K562 (cell line): Measurements from ENCODE around the gene TOX2. TPM values are rescaled to one million over a fixed set of nuclear protein-coding genes. Genes with fewer than 3 reads are reported as not detected.

Experiments used
- ATAC-seq: fragments of 200-7000 bp; cut with Tn5 transposase; 3 replicates; pipeline ENCODE4 v1.9.1; 2020; ENCODE audit warnings: moderate library complexity
- BruUV-seq: library from RNA; stranded (reverse); fragments of 400-500 nt; replicated peaks from 2 replicates; lab custom pipeline; 2021; lab: Mats Ljungman, UMichigan
- CTCF ChIA-PET: fragments of 300-600 bp; formaldehyde crosslinking; extraction: SDS; loops from one replicate; lab custom pipeline; 2021; ENCODE audit warnings: low intra/inter-chr PET ratio; lab: Yijun Ruan, JAX
- POLR2A ChIA-PET: fragments of 300-600, 350-650 bp; sonication (Branson Sonifier 250); formaldehyde crosslinking; extraction: SDS; loops from one replicate; lab custom pipeline; 2021; ENCODE audit warnings: antibody characterized with exemption, inconsistent platforms; lab: Yijun Ruan, JAX
- DNase-seq, 4 experiments: peaks; one replicate each; pipeline versions ENCODE4 v3.0.0 to v3.0.0-alpha.2; 2011 to 2018; ENCODE audit warnings: low spot score in 3 of 4, mixed read lengths in 3 of 4; ENCODE audit errors: extremely low read depth in 1 of 4
- FAIRE-seq: peaks from 2 replicates; lab custom pipeline; 2011; peaks lifted over from hg19 to GRCh38; lab: Jason Lieb, UNC
- H2AFZ ChIP-seq: 2 replicates; pipeline ENCODE4 v1.6.0; 2011; ENCODE audit warnings: low read depth, low read length, control low read depth, inconsistent platforms
- H3K27ac ChIP-seq: fragments of 200-600 bp; 3 replicates; pipeline ENCODE4 v1.8.0; 2011; ENCODE audit warnings: low read depth, mild to moderate bottlenecking, control low read depth, inconsistent platforms, low read length, moderate library complexity, mixed read lengths; ENCODE audit errors: extremely low read depth
- H3K27me3 ChIP-seq, 2 experiments: fragments of 300-600 bp in 1 of 2; 2 replicates in 1 of 2; 3 replicates in 1 of 2; pipeline versions ENCODE4 v1.6.0 to v1.8.0; 2011; ENCODE audit warnings: inconsistent platforms in 2 of 2, low read length in 2 of 2, mild to moderate bottlenecking in 1 of 2, mixed read lengths in 1 of 2, moderate library complexity in 1 of 2; ENCODE audit not compliant: control insufficient read depth in 2 of 2, insufficient read depth in 2 of 2
- H3K36me3 ChIP-seq: fragments of 300-600 bp; 3 replicates; pipeline ENCODE4 v1.8.0; 2011; ENCODE audit warnings: mild to moderate bottlenecking, low read length, inconsistent platforms; ENCODE audit not compliant: control insufficient read depth, insufficient read depth
- H3K4me1 ChIP-seq, 2 experiments: fragments of 200-600 bp in 1 of 2; replicated peaks in 1 of 2; 2 replicates in 1 of 2; 3 replicates in 1 of 2; pipeline versions ENCODE4 v1.5.1 to v1.8.0; 2011; ENCODE audit warnings: inconsistent platforms in 2 of 2, low read length in 2 of 2, mild to moderate bottlenecking in 1 of 2, mixed read lengths in 1 of 2, moderate library complexity in 1 of 2; ENCODE audit not compliant: control insufficient read depth in 2 of 2, insufficient read depth in 2 of 2
- H3K4me2 ChIP-seq: 2 replicates; pipeline ENCODE4 v1.6.1; 2011; ENCODE audit warnings: low read length, control low read depth, inconsistent platforms, mixed read lengths; ENCODE audit not compliant: insufficient read depth
- H3K4me3 ChIP-seq: fragments of 200-600 bp; sonication (generic), shearing (Covaris generic); 2 replicates; pipeline ENCODE4 v1.5.1; 2016; ENCODE audit warnings: control low read depth, inconsistent platforms
- H3K79me2 ChIP-seq: fragments of 200-600 bp; 3 replicates; pipeline ENCODE4 v1.8.0; 2011; ENCODE audit warnings: low read length, inconsistent platforms; ENCODE audit not compliant: control insufficient read depth, insufficient read depth
- H3K9ac ChIP-seq, 2 experiments: 2 replicates each; pipeline versions ENCODE4 v1.6.0 to v1.6.1; 2011; ENCODE audit warnings: low read depth in 2 of 2, low read length in 2 of 2, control low read depth in 1 of 2, inconsistent platforms in 1 of 2, mild to moderate bottlenecking in 1 of 2, mixed read lengths in 1 of 2; ENCODE audit not compliant: insufficient read depth in 1 of 2
- H3K9me1 ChIP-seq: one replicate; pipeline ENCODE4 v1.6.0; 2011; ENCODE audit warnings: inconsistent platforms, mild to moderate bottlenecking, low read length, moderate library complexity; ENCODE audit not compliant: control insufficient read depth, insufficient read depth
- H3K9me3 ChIP-seq: replicated peaks from 2 replicates; pipeline ENCODE4 v1.5.1; 2011; ENCODE audit warnings: low read depth, low read length, inconsistent platforms; ENCODE audit not compliant: control insufficient read depth, insufficient read depth
- H4K20me1 ChIP-seq: replicated peaks from 2 replicates; pipeline ENCODE4 v1.6.1; 2011; ENCODE audit warnings: low read length, inconsistent platforms, mixed read lengths; ENCODE audit not compliant: control insufficient read depth, insufficient read depth
- ATF6 ChIP-seq: sonication (generic); formaldehyde crosslinking; IDR thresholded peaks from 2 replicates; pipeline ENCODE4 v1.4.0; 2020; ENCODE audit warnings: mild to moderate bottlenecking, missing genetic modification reagents
- BCLAF1 ChIP-seq, 2 experiments: fragments of 450-650 bp in 1 of 2; IDR thresholded peaks; 2 replicates each; pipeline ENCODE4 v1.6.1; 2011 to 2017; ENCODE audit warnings: low read depth in 2 of 2, antibody characterized with exemption in 1 of 2, borderline replicate concordance in 1 of 2, low read length in 1 of 2, mild to moderate bottlenecking in 1 of 2, mixed read lengths in 1 of 2; ENCODE audit not compliant: control insufficient read depth in 1 of 2
- FOXO4 ChIP-seq: fragments of 450-650 bp; formaldehyde crosslinking; IDR thresholded peaks from 2 replicates; pipeline ENCODE4 v1.4.0; 2020; ENCODE audit warnings: mild to moderate bottlenecking, moderate library complexity
- MCM5 ChIP-seq: fragments of 450-650 bp; IDR thresholded peaks from 2 replicates; pipeline ENCODE4 v1.6.1; 2016; ENCODE audit warnings: low read depth
- RCOR1 ChIP-seq, 2 experiments: IDR thresholded peaks; 2 replicates each; pipeline ENCODE4 v1.6.1; 2012; ENCODE audit warnings: low read depth in 2 of 2, low read length in 2 of 2, borderline replicate concordance in 1 of 2, improper control_type of control experiment in 1 of 2
- SP1 ChIP-seq: sonication (generic); formaldehyde crosslinking; IDR thresholded peaks from 2 replicates; pipeline ENCODE4 v1.8.1; 2022; ENCODE audit warnings: mild to moderate bottlenecking, missing genetic modification reagents
- TRIM25 ChIP-seq: fragments of 450-650 bp; IDR thresholded peaks from 2 replicates; pipeline ENCODE4 v1.7.0; 2016; ENCODE audit warnings: borderline replicate concordance
- ZFP30 ChIP-seq: fragments of 250-450 bp; sonication (Bioruptor Pico); IDR thresholded peaks from 2 replicates; pipeline ENCODE4 v1.8.0; 2022; ENCODE audit warnings: moderate library complexity, mild to moderate bottlenecking, inconsistent platforms, borderline replicate concordance
- WGBS: fragments of 100-300 bp; shearing (Covaris generic); methylation state at CpG from one replicate; pipeline ENCODE4 v1.1.6; 2016; ENCODE audit warnings: low coverage, mixed read lengths; ENCODE audit not compliant: insufficient coverage; ENCODE audit errors: missing lambda C conversion rate; 5-methylcytosine and 5-hydroxymethylcytosine counted together
- in situ Hi-C: fragments of 300-500 bp; cut with MboI; formaldehyde crosslinking; loops from 4 replicates; pipeline ENCODE4 v1.15.0; 2018; ENCODE audit warnings: inconsistent platforms, mixed read lengths
- intact Hi-C: fragments of 100-400 bp; cut with micrococcal nuclease; formaldehyde crosslinking; loops from 2 replicates; pipeline ENCODE4 v1.14.2; 2022
- polyA plus RNA-seq, 8 experiments: library from polyadenylated mRNA; depleted of rRNA in 4 of 8; stranded (reverse) in 5 of 8; unstranded in 3 of 8; fragments of >200 nt; fragmentation: Nextera tagmentation in 2 of 8; fragmentation: Illumina TruSeq in 1 of 8; extraction: Ambion mirVana in 2 of 8; extraction: Trizol in 1 of 8; gene quantifications; 2 replicates each; pipeline versions ENCODE4 v1.2.1 to v1.2.3, GENCODE V29; 2011 to 2014; ENCODE audit warnings: inconsistent platforms in 1 of 8, missing spikeins in 1 of 8
- total RNA-seq, 7 experiments: library from RNA; depleted of rRNA in 6 of 7; stranded (reverse); fragments of >200 nt in 6 of 7; fragmentation: Illumina TruSeq in 2 of 7; extraction: Trizol in 2 of 7; gene quantifications; 2 replicates each; pipeline versions ENCODE4 v1.2.1 to v1.2.3, GENCODE V29; 2011 to 2021; ENCODE audit warnings: low replicate concordance in 1 of 7

The TOX2 gene
- total and polyA plus RNA-seq, 9 of the 15 experiments (the other 6 are each of a cell fraction or from before 2014, with no cell fraction given) = not detected

GRCh38 chr20:43936805-43937204 lies 22.2 kb downstream of the TOX2 start (continued):
- no peak for TF ChIP-seq ATF6 (CRISPR knock-in tag)
- no peak for TF ChIP-seq SP1 (CRISPR knock-in tag)
- TF ChIP-seq MCM5 = no peak
- no peak for TF ChIP-seq TRIM25
- no peak for TF ChIP-seq RCOR1 (IDR thresholded peaks at IDR 0.05; ENCODE audit: borderline replicate concordance in 1 of 2, low read depth in 2 of 2, low read length in 2 of 2)
- TF ChIP-seq, all 486 proteins: peak for 0

- no peak overlapping the region for H3K27ac ChIP-seq
- TF ChIP-seq ZFP30 (CRISPR knock-in tag) (no peak), BCLAF1 (IDR thresholded peaks at IDR 0.05; ENCODE audit: borderline replicate concordance in 1 of 2, control insufficient read depth in 1 of 2, low read depth in 2 of 2, low read length in 1 of 2) (no peak), FOXO4 (CRISPR knock-in tag) (no peak)
- H3K79me2 ChIP-seq = no peaks in the 10 kb centered on the region
- DNase-seq (no peak), ATAC-seq (no peak), FAIRE-seq (no peak)
- in situ Hi-C loops (no loop called here), intact Hi-C loops (no loop called here)
- ChIA-PET CTCF (no interaction called here), POLR2A (no interaction called here)
- H3K4me2 ChIP-seq = no peak overlapping the region
- peaks cover 0 to 36% of the 10 kb centered on the region in 2 experiments; a peak in 2 of 5 replicates for H3K27me3 ChIP-seq
- H2AFZ ChIP-seq = no peak overlapping the region
- no peak overlapping the region; a peak in 1 of 4 replicates for H3K9ac ChIP-seq
- no peaks in the 10 kb centered on the region for H3K9me1 ChIP-seq
- BruUV-seq = no TSS peak
- H3K4me3 ChIP-seq = no peak overlapping the region
- H4K20me1 ChIP-seq = no peaks in the 10 kb centered on the region
- H3K36me3 ChIP-seq = no peaks in the 10 kb centered on the region
- H3K9me3 ChIP-seq = no peaks in the 10 kb centered on the region
- no peaks in the 10 kb centered on the region; a peak in 1 of 5 replicates for H3K4me1 ChIP-seq
- WGBS = 1% methylated on average over 7 of the region's 7 CpGs
These were observed 22.9 kb downstream of the TOX2 start for GRCh38 chr20:43937591-43937990.
